ENCODE measurements around the gene NUP210L.

NUP210L gene

GRCh38 chr1:153946622-153947241 lies 208.1 kb downstream of the NUP210L start, which contains the start of gene DENND4B:
DENND4B (minus strand) TSS chr1:153946718; CDS start chr1:153944374, 2,344 bp downstream.
- DNase-seq (ENCODE audit: low read depth): no peak
- TF ChIP-seq, protein P1, sequence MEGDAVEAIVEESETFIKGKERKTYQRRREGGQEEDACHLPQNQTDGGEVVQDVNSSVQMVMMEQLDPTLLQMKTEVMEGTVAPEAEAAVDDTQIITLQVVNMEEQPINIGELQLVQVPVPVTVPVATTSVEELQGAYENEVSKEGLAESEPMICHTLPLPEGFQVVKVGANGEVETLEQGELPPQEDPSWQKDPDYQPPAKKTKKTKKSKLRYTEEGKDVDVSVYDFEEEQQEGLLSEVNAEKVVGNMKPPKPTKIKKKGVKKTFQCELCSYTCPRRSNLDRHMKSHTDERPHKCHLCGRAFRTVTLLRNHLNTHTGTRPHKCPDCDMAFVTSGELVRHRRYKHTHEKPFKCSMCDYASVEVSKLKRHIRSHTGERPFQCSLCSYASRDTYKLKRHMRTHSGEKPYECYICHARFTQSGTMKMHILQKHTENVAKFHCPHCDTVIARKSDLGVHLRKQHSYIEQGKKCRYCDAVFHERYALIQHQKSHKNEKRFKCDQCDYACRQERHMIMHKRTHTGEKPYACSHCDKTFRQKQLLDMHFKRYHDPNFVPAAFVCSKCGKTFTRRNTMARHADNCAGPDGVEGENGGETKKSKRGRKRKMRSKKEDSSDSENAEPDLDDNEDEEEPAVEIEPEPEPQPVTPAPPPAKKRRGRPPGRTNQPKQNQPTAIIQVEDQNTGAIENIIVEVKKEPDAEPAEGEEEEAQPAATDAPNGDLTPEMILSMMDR (IDR thresholded peaks at IDR 0.05; ENCODE audit: control insufficient read depth, insufficient read depth, low read depth, low read length, missing control alignments): peak; percentile 91
- H3K4me3 ChIP-seq (ENCODE audit: control insufficient read depth, low read depth, low read length): peak within 1 kb of the TSS; percentile 81

GRCh38 chr1:153945795-153946621 lies 208.9 kb downstream of the NUP210L start:
- TF ChIP-seq, protein P1 (IDR thresholded peaks at IDR 0.05; ENCODE audit: control insufficient read depth, insufficient read depth, low read depth, low read length, missing control alignments): no peak
- H3K4me3 ChIP-seq (ENCODE audit: control insufficient read depth, low read depth, low read length): peak overlapping the region; percentile 81
- DNase-seq (ENCODE audit: low read depth): no peak

- TF ChIP-seq, protein P1 (IDR thresholded peaks at IDR 0.05; ENCODE audit: control insufficient read depth, insufficient read depth, low read depth, low read length, missing control alignments): no peak
- no peak for DNase-seq (ENCODE audit: low read depth)
- peak overlapping the region; percentile 81 for H3K4me3 ChIP-seq (ENCODE audit: control insufficient read depth, low read depth, low read length)
Observed at GRCh38 chr1:153945131-153945794, 209.6 kb downstream of the NUP210L start.

GRCh38 chr1:153944827-153945117 lies 210.1 kb downstream of the NUP210L start:
- H3K4me3 ChIP-seq (ENCODE audit: control insufficient read depth, low read depth, low read length): no peak overlapping the region
- no peak for DNase-seq (ENCODE audit: low read depth)
- TF ChIP-seq, protein P1 (IDR thresholded peaks at IDR 0.05; ENCODE audit: control insufficient read depth, insufficient read depth, low read depth, low read length, missing control alignments): no peak

- DNase-seq (ENCODE audit: low read depth): no peak
- H3K4me3 ChIP-seq (ENCODE audit: control insufficient read depth, low read depth, low read length): no peak overlapping the region
- TF ChIP-seq, protein P1 (IDR thresholded peaks at IDR 0.05; ENCODE audit: control insufficient read depth, insufficient read depth, low read depth, low read length, missing control alignments): no peak
Observed at GRCh38 chr1:153944005-153944826, 210.7 kb downstream of the NUP210L start.

All from AG09309 (cell line).